Right atrium auricular region (tissue), 2 donors: ENCODE results near the gene BICD1. TPM values are rescaled to one million over a fixed set of nuclear protein-coding genes. Genes with fewer than 3 reads are reported as not detected.

ENCODE experiments used
- DNase-seq: peaks from one replicate; pipeline ENCODE4 v3.0.0-alpha.2; 2019; ENCODE audit warnings: low spot score
- H3K27ac ChIP-seq, 2 donors: fragments of 200-600 bp; sonication (generic); 1 replicate in 1 of 2; 2 replicates in 1 of 2; pipeline ENCODE4 v1.5.1; 2016 to 2019
- H3K27me3 ChIP-seq, 2 donors: fragments of 200-600 bp; sonication (generic); one replicate each; pipeline versions ENCODE4 v1.5.1 to v1.6.0; 2017 to 2019
- H3K36me3 ChIP-seq: fragments of 200-600 bp; sonication (generic); one replicate; pipeline ENCODE4 v1.5.1; 2016
- H3K4me1 ChIP-seq, 2 donors: fragments of 200-600 bp; sonication (generic); one replicate each; pipeline versions ENCODE4 v1.5.1 to v1.6.0; 2017 to 2019
- H3K4me3 ChIP-seq, 2 donors: fragments of 200-600 bp; sonication (generic); 1 replicate in 1 of 2; 2 replicates in 1 of 2; pipeline ENCODE4 v1.5.1; 2017 to 2019; ENCODE audit warnings: mild to moderate bottlenecking in 1 of 2, moderate library complexity in 1 of 2
- H3K9me3 ChIP-seq, 2 donors: fragments of 200-600 bp; sonication (generic); one replicate each; pipeline ENCODE4 v1.5.1; 2019
- CTCF ChIP-seq, 2 donors: fragments of 200-600 bp; sonication (generic); IDR thresholded peaks; one replicate each; pipeline ENCODE4 v1.5.1; 2019; ENCODE audit warnings: antibody characterized with exemption in 2 of 2
- total RNA-seq, 2 donors: library from RNA; depleted of rRNA; stranded (reverse); fragments of >200 nt; gene quantifications; one replicate each; pipeline ENCODE4 v1.1.0, GENCODE V29; 2016

The BICD1 gene
- total RNA-seq, 2 donors from 2014 or later = 3.3 to 6.6 TPM

DNA sequence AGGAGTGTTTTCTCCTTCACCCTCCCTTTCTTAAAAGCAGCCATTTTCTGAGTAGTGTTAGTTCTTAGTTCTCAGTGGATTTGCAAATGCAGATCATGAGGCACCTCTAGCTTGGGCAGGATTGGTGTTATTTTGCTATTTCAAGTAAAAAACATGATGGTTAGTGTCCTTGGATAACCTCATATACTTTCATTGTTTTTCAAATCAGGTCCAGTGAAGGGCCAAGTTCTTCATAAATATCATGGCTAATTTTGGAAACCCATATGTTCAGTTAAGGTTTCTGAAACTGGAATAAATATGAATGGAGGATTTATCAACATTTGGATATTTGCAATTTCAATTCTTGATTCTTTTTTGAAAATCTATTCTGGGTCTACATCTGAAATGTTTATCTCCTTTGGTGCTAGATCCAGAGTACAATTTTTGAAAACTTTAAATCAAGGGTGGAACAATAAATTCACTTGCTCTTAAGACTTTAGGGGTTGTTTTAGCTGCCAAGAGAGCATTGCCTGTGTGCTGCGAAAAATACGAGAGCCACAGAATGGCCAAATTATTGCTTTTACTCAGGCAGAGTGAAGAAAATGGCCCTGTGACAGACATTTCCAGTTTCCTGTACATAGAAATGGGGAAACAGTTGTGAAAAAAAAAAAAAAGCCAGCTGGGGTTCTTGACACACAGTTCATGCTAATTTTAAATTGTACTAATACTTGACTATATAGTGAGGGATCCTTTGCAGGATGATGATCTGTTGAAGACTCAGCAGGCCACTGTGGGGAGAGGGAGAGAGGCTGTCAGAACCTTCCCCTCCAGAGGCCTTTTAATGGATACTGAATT is 104.6 kb downstream of the BICD1 start:
- no peak for DNase-seq
- no peaks in the 10 kb centered on the region for H3K27me3 ChIP-seq
- H3K4me1 ChIP-seq = peaks cover 0 to 11% of the 10 kb centered on the region in 2 donors
- H3K27ac ChIP-seq = no peak overlapping the region
- no peaks in the 10 kb centered on the region for H3K9me3 ChIP-seq
- no peak for TF ChIP-seq CTCF (IDR thresholded peaks at IDR 0.05)
- no peaks in the 10 kb centered on the region for H3K36me3 ChIP-seq
- H3K4me3 ChIP-seq = no peak overlapping the region

GRCh38 chr12:32211900-32212156 is 105.2 kb downstream of the BICD1 start:
- TF ChIP-seq CTCF (IDR thresholded peaks at IDR 0.05) = no peak
- no peaks in the 10 kb centered on the region for H3K9me3 ChIP-seq
- H3K27me3 ChIP-seq = no peaks in the 10 kb centered on the region
- no peak overlapping the region for H3K4me3 ChIP-seq
- peaks cover 0 to 11% of the 10 kb centered on the region in 2 donors for H3K4me1 ChIP-seq
- no peak overlapping the region for H3K27ac ChIP-seq
- H3K36me3 ChIP-seq = peaks cover 3% of the 10 kb centered on the region
- DNase-seq = no peak

- no peak for TF ChIP-seq CTCF (IDR thresholded peaks at IDR 0.05)
- Histone ChIP-seq H3K4me1 (peaks cover 0 to 11% of the 10 kb centered on the region in 2 donors), H3K27ac (no peak overlapping the region), H3K9me3 (no peaks in the 10 kb centered on the region), H3K36me3 (peaks cover 3% of the 10 kb centered on the region), H3K27me3 (no peaks in the 10 kb centered on the region), H3K4me3 (no peak overlapping the region)
- DNase-seq = no peak
Observed at GRCh38 chr12:32214723-32215122, 108.1 kb downstream of the BICD1 start.

GRCh38 chr12:32217354-32218310 is 111.0 kb downstream of the BICD1 start:
- TF ChIP-seq CTCF (IDR thresholded peaks at IDR 0.05) = no peak
- no peak for DNase-seq

DNA sequence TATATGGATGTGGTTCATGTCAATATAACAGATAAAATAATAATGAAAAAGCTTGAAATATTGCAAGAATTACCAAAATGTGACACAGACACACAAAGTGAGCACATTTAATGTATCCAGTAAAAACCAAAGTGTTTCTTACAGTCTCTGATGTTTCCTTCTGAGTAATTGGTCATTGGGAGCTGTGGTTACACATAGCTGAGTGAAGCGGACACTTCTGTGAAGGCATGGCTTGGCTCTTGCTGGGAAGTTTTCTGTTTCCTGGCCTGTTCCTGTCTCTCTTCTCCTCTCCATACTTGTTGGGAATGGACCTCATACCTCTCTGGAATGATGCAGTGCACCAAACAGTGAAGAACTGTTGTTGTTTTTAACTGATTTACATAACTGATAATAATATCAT is 117.3 kb downstream of the BICD1 start:
- Histone ChIP-seq H3K4me3 (no peak overlapping the region), H3K9me3 (no peaks in the 10 kb centered on the region), H3K4me1 (no peaks in the 10 kb centered on the region), H3K36me3 (no peaks in the 10 kb centered on the region), H3K27me3 (no peaks in the 10 kb centered on the region), H3K27ac (no peak overlapping the region)
- no peak for DNase-seq
- TF ChIP-seq CTCF (IDR thresholded peaks at IDR 0.05) = no peak

More at GRCh38 chr12:32217354-32218310, 111.0 kb downstream of the BICD1 start:
- Histone ChIP-seq H3K4me1 (no peaks in the 10 kb centered on the region), H3K36me3 (peaks cover 3% of the 10 kb centered on the region), H3K27me3 (no peaks in the 10 kb centered on the region), H3K9me3 (no peaks in the 10 kb centered on the region), H3K4me3 (no peak overlapping the region), H3K27ac (no peak overlapping the region)
